Endothelial cell of umbilical vein (primary cell): Measurements from ENCODE around the gene ARHGAP15. TPM values are rescaled to one million over a fixed set of nuclear protein-coding genes. Genes with fewer than 3 reads are reported as not detected.

ENCODE experiments used
- BruUV-seq: library from RNA; stranded (reverse); fragments of 400-500 nt; replicated peaks from 2 replicates; lab custom pipeline; 2021; lab: Mats Ljungman, UMichigan
- CTCF ChIA-PET: fragments of 300-600, 350-600 bp; sonication (Branson Sonifier 250); formaldehyde crosslinking; loops from one replicate; lab custom pipeline; 2021; ENCODE audit warnings: antibody characterized with exemption, inconsistent platforms; lab: Charles Lee
- POLR2A ChIA-PET: fragments of 300-600, 350-600 bp; sonication (Branson Sonifier 250); formaldehyde crosslinking; loops from one replicate; lab custom pipeline; 2021; ENCODE audit warnings: antibody characterized with exemption, inconsistent platforms; lab: Charles Lee
- DNase-seq: peaks from one replicate; pipeline ENCODE4 v3.0.0-alpha.2; 2011; ENCODE audit warnings: low read depth, low spot score
- FAIRE-seq: peaks from 2 replicates; lab custom pipeline; 2011; peaks lifted over from hg19 to GRCh38; lab: Jason Lieb, UNC
- H2AFZ ChIP-seq: 2 replicates; pipeline ENCODE4 v1.6.0; 2012; ENCODE audit warnings: low read depth, low read length, control low read depth, inconsistent platforms
- H3K27ac ChIP-seq: 2 replicates; pipeline ENCODE4 v1.5.1; 2011; ENCODE audit warnings: low read depth, mild to moderate bottlenecking, control low read depth, low read length, moderate library complexity; ENCODE audit not compliant: insufficient read depth
- H3K27me3 ChIP-seq, 2 experiments: 2 replicates each; pipeline versions ENCODE4 v1.6.0 to v1.6.1; 2011; ENCODE audit warnings: low read length in 2 of 2, mixed read lengths in 1 of 2; ENCODE audit not compliant: control insufficient read depth in 2 of 2, insufficient read depth in 2 of 2
- H3K36me3 ChIP-seq, 2 experiments: 2 replicates in 1 of 2; 3 replicates in 1 of 2; pipeline ENCODE4 v1.5.1; 2011; ENCODE audit warnings: low read length in 2 of 2, mild to moderate bottlenecking in 1 of 2, moderate library complexity in 1 of 2; ENCODE audit not compliant: control insufficient read depth in 2 of 2, insufficient read depth in 2 of 2; ENCODE audit errors: extremely low read depth in 1 of 2
- H3K4me1 ChIP-seq: 3 replicates; pipeline ENCODE4 v1.5.1; 2011; ENCODE audit warnings: mild to moderate bottlenecking, low read length; ENCODE audit not compliant: control insufficient read depth, insufficient read depth; ENCODE audit errors: extremely low read depth
- H3K4me2 ChIP-seq: 2 replicates; pipeline ENCODE4 v1.6.1; 2011; ENCODE audit warnings: low read length, control low read depth, mixed read lengths; ENCODE audit not compliant: insufficient read depth
- H3K4me3 ChIP-seq, 3 experiments: fragments of 200-600 bp in 1 of 3; sonication (generic), shearing (Covaris generic) in 1 of 3; replicated peaks in 1 of 3; 2 replicates each; pipeline ENCODE4 v1.5.1; 2011 to 2016; ENCODE audit warnings: control low read depth in 3 of 3, low read length in 3 of 3, mild to moderate bottlenecking in 2 of 3, inconsistent platforms in 1 of 3, low read depth in 1 of 3, moderate library complexity in 1 of 3; ENCODE audit not compliant: insufficient read depth in 1 of 3
- H3K79me2 ChIP-seq: 2 replicates; pipeline ENCODE4 v1.6.0; 2012; ENCODE audit warnings: low read length, inconsistent platforms; ENCODE audit not compliant: control insufficient read depth, insufficient read depth
- H3K9ac ChIP-seq: replicated peaks from 2 replicates; pipeline ENCODE3; 2011; ENCODE audit warnings: low read length, control low read depth; ENCODE audit not compliant: insufficient read depth; ENCODE audit errors: extremely low read depth
- H3K9me1 ChIP-seq: replicated peaks from 3 replicates; pipeline ENCODE4 v1.6.0; 2011; ENCODE audit warnings: mild to moderate bottlenecking, low read length; ENCODE audit not compliant: control insufficient read depth, insufficient read depth; ENCODE audit errors: extremely low read depth
- H3K9me3 ChIP-seq: replicated peaks from 2 replicates; pipeline ENCODE4 v1.5.1; 2012; ENCODE audit warnings: low read length, inconsistent platforms; ENCODE audit not compliant: control insufficient read depth, insufficient read depth
- H4K20me1 ChIP-seq: replicated peaks from 2 replicates; pipeline ENCODE3; 2011; ENCODE audit warnings: mild to moderate bottlenecking, low read length; ENCODE audit not compliant: control insufficient read depth, insufficient read depth; ENCODE audit errors: extremely low read depth
- EZH2 ChIP-seq: IDR thresholded peaks from 2 replicates; pipeline ENCODE4 v1.6.1; 2012; ENCODE audit warnings: borderline replicate concordance, low read depth, mild to moderate bottlenecking, moderate library complexity, low read length, inconsistent platforms; ENCODE audit not compliant: severe bottlenecking
- GATA2 ChIP-seq: IDR thresholded peaks from 2 replicates; pipeline ENCODE4 v1.7.0; 2011; ENCODE audit warnings: low read depth, mild to moderate bottlenecking, moderate library complexity, mixed read lengths, low read length; ENCODE audit not compliant: insufficient read length, insufficient read depth
- JUN ChIP-seq: IDR thresholded peaks from 2 replicates; pipeline ENCODE4 v1.6.1; 2011; ENCODE audit warnings: borderline replicate concordance, low read depth; ENCODE audit not compliant: insufficient read length, insufficient read depth
- MYC ChIP-seq: IDR thresholded peaks from one replicate; pipeline ENCODE4 v1.6.1; 2011; ENCODE audit warnings: mild to moderate bottlenecking, low read depth, low read length
- dilution Hi-C: fragments of 300-500 bp; cut with MboI; formaldehyde crosslinking; loops from one replicate; pipeline ENCODE4 v1.15.0; 2019; ENCODE audit warnings: low sequenced_read_pairs; ENCODE audit not compliant: extremely low pct_ligation_motif_present
- intact Hi-C: fragments of 100-400 bp; cut with micrococcal nuclease; formaldehyde crosslinking; loops from one replicate; pipeline ENCODE4 v1.10.0; 2022
- polyA plus RNA-seq, 4 experiments: library from polyadenylated mRNA; depleted of rRNA in 3 of 4; stranded (reverse) in 3 of 4; unstranded in 1 of 4; fragments of >200 nt; gene quantifications; 2 replicates each; pipeline versions ENCODE4 v1.2.1 to v1.2.3, GENCODE V29; 2011 to 2012; ENCODE audit warnings: missing spikeins in 1 of 4
- small RNA-seq: library from RNA; depleted of rRNA; stranded (forward); fragments of <200 nt; gene quantifications from one replicate; pipeline ENCODE3, GENCODE V24; 2012; ENCODE audit warnings: low replicate concordance, low read depth; ENCODE audit not compliant: insufficient read depth, insufficient read length
- total RNA-seq: library from RNA; stranded (reverse); gene quantifications from 2 replicates; pipeline ENCODE4 v1.2.3, GENCODE V29; 2021
- TF ChIP-seq, protein P1 (sequence below), 2 donors: IDR thresholded peaks; 1 replicate in 1 of 2; 2 replicates in 1 of 2; pipeline ENCODE4 v1.5.1; 2011; ENCODE audit warnings: low read length in 2 of 2, mild to moderate bottlenecking in 2 of 2, moderate library complexity in 2 of 2, control low read depth in 1 of 2, inconsistent platforms in 1 of 2, low read depth in 1 of 2; ENCODE audit not compliant: insufficient read depth in 1 of 2; ENCODE audit errors: extremely low read depth in 1 of 2
- TF ChIP-seq, protein P2 (sequence below): IDR thresholded peaks from 2 replicates; pipeline ENCODE4 v1.6.1; 2011; ENCODE audit not compliant: insufficient read depth, insufficient read length

The ARHGAP15 gene
- total and polyA plus RNA-seq, 2 donors (not counting 3 experiments of a cell fraction or from before 2014, with no cell fraction given), result not detected

DNA sequence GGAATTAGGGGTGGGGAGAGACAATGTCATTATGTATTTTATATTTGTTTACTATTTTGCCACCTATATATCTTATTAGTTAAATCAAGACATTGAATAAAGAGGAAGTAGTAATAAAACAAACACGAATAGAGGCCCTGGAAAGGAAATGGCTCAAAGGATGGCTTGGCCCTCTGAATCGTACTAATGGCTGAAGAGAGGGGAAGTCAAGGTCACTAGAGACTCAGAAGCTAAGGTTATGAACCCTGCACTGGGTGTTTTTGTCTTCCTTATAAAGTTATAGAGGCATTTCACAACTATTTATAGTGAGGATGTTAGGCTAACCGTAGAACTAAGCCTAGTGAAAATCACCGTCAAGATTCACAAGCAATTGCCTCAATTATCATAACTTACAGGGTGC is 685.9 kb downstream of the ARHGAP15 start:
- H3K36me3 ChIP-seq, result no peaks in the 10 kb centered on the region
- intact Hi-C loops (no loop called here), dilution Hi-C loops (no loop called here)
- H2AFZ ChIP-seq, result no peak overlapping the region
- H3K9me3 ChIP-seq, result no peaks in the 10 kb centered on the region
- no peak overlapping the region for H3K4me3 ChIP-seq
- TF ChIP-seq EZH2 (no peak), MYC (no peak), JUN (no peak)
- TF ChIP-seq, protein P1, sequence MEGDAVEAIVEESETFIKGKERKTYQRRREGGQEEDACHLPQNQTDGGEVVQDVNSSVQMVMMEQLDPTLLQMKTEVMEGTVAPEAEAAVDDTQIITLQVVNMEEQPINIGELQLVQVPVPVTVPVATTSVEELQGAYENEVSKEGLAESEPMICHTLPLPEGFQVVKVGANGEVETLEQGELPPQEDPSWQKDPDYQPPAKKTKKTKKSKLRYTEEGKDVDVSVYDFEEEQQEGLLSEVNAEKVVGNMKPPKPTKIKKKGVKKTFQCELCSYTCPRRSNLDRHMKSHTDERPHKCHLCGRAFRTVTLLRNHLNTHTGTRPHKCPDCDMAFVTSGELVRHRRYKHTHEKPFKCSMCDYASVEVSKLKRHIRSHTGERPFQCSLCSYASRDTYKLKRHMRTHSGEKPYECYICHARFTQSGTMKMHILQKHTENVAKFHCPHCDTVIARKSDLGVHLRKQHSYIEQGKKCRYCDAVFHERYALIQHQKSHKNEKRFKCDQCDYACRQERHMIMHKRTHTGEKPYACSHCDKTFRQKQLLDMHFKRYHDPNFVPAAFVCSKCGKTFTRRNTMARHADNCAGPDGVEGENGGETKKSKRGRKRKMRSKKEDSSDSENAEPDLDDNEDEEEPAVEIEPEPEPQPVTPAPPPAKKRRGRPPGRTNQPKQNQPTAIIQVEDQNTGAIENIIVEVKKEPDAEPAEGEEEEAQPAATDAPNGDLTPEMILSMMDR (IDR thresholded peaks at IDR 0.05; ENCODE audit: extremely low read depth in 1 of 2, insufficient read depth in 1 of 2, low read depth in 1 of 2, low read length in 2 of 2), result no peak
- TF ChIP-seq, protein P2, sequence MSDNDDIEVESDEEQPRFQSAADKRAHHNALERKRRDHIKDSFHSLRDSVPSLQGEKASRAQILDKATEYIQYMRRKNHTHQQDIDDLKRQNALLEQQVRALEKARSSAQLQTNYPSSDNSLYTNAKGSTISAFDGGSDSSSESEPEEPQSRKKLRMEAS, result no peak
- no peaks in the 10 kb centered on the region for H4K20me1 ChIP-seq
- H3K9me1 ChIP-seq, result no peaks in the 10 kb centered on the region
- CTCF ChIA-PET, result no interaction called here
- no peaks in the 10 kb centered on the region for H3K27me3 ChIP-seq
- DNase-seq, result no peak
- no peaks in the 10 kb centered on the region for H3K79me2 ChIP-seq
- no peak overlapping the region for H3K9ac ChIP-seq
- H3K4me1 ChIP-seq, result no peaks in the 10 kb centered on the region
- H3K27ac ChIP-seq, result no peak overlapping the region
- POLR2A ChIA-PET, result no interaction called here
- no peak overlapping the region for H3K4me2 ChIP-seq
- no peak for FAIRE-seq
- BruUV-seq, result no TSS peak

DNA sequence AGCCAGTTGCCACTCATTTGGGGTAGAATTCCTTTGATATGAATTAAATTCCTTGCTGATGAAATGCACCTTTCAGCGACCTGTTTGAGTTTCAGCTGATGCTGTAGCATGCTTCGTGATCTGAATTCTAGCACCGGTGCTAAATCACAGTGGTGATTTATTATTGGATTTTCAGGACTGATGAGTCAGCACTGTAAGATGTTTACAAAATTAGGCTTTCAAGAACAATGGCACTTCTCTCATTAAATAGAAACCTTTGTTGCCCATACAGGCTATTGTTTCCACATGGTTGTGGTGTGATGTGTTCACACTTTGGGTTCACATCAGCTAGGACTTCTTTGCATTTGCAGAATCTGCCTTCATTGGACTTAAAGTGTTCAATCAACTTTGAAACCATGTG is 687.7 kb downstream of the ARHGAP15 start:
- Histone ChIP-seq H3K4me2 (no peak overlapping the region), H3K9me1 (no peaks in the 10 kb centered on the region), H2AFZ (no peak overlapping the region), H3K27me3 (no peaks in the 10 kb centered on the region), H3K9ac (no peak overlapping the region), H3K4me3 (no peak overlapping the region), H4K20me1 (no peaks in the 10 kb centered on the region), H3K79me2 (no peaks in the 10 kb centered on the region), H3K36me3 (no peaks in the 10 kb centered on the region), H3K9me3 (no peaks in the 10 kb centered on the region), H3K27ac (no peak overlapping the region), H3K4me1 (no peaks in the 10 kb centered on the region)
- TF ChIP-seq, protein P2, result no peak
- TF ChIP-seq GATA2, result no peak
- FAIRE-seq (no peak), DNase-seq (no peak)
- CTCF ChIA-PET, result no interaction called here
- dilution Hi-C loops (no loop called here), intact Hi-C loops (no loop called here)
- POLR2A ChIA-PET, result no interaction called here
- BruUV-seq, result no TSS peak

Small RNAs within 50 kb of the gene (small RNA-seq; reads per million reads assigned to genes)
- not detected for gene MTND4LP12
